ENCODE measurements around the gene TLE4. TPM values are rescaled to one million over a fixed set of nuclear protein-coding genes. Genes with fewer than 3 reads are reported as not detected.

The TLE4 gene
- total and polyA plus RNA-seq, 2 experiments from 2014 or later: 45.8 to 72.9 TPM

DNA sequence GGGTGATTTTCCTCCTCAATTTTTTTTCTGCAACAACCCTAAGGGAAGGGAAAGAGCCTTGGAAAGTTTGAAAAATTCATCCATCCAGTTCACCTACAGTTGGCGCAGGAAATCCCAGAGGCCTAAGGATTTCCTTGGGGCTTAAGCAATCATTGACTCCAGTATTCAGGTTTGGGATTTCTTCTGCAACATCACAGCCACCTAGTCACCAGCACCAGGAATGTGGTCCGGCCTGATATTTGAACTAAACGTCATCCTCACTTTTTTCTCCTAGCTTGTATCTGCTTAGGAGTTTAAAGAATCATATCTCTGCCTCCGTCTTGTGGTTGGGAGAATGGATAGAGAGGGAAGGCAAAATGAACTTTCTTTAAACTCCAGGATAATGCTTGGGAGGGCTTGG, 20.2 kb upstream of the TLE4 start:
- no peaks in the 10 kb centered on the region for H3K9me3 Mint-ChIP-seq
- H3K27me3 ChIP-seq (ENCODE audit: insufficient read depth): no peaks in the 10 kb centered on the region
- TF ChIP-seq CREB1 (CRISPR knock-in tag; IDR thresholded peaks at IDR 0.05; ENCODE audit: low read depth): no peak
- TF ChIP-seq ZNF331 (CRISPR knock-in tag; IDR thresholded peaks at IDR 0.05; ENCODE audit: low read depth): no peak
- TF ChIP-seq, protein P1, sequence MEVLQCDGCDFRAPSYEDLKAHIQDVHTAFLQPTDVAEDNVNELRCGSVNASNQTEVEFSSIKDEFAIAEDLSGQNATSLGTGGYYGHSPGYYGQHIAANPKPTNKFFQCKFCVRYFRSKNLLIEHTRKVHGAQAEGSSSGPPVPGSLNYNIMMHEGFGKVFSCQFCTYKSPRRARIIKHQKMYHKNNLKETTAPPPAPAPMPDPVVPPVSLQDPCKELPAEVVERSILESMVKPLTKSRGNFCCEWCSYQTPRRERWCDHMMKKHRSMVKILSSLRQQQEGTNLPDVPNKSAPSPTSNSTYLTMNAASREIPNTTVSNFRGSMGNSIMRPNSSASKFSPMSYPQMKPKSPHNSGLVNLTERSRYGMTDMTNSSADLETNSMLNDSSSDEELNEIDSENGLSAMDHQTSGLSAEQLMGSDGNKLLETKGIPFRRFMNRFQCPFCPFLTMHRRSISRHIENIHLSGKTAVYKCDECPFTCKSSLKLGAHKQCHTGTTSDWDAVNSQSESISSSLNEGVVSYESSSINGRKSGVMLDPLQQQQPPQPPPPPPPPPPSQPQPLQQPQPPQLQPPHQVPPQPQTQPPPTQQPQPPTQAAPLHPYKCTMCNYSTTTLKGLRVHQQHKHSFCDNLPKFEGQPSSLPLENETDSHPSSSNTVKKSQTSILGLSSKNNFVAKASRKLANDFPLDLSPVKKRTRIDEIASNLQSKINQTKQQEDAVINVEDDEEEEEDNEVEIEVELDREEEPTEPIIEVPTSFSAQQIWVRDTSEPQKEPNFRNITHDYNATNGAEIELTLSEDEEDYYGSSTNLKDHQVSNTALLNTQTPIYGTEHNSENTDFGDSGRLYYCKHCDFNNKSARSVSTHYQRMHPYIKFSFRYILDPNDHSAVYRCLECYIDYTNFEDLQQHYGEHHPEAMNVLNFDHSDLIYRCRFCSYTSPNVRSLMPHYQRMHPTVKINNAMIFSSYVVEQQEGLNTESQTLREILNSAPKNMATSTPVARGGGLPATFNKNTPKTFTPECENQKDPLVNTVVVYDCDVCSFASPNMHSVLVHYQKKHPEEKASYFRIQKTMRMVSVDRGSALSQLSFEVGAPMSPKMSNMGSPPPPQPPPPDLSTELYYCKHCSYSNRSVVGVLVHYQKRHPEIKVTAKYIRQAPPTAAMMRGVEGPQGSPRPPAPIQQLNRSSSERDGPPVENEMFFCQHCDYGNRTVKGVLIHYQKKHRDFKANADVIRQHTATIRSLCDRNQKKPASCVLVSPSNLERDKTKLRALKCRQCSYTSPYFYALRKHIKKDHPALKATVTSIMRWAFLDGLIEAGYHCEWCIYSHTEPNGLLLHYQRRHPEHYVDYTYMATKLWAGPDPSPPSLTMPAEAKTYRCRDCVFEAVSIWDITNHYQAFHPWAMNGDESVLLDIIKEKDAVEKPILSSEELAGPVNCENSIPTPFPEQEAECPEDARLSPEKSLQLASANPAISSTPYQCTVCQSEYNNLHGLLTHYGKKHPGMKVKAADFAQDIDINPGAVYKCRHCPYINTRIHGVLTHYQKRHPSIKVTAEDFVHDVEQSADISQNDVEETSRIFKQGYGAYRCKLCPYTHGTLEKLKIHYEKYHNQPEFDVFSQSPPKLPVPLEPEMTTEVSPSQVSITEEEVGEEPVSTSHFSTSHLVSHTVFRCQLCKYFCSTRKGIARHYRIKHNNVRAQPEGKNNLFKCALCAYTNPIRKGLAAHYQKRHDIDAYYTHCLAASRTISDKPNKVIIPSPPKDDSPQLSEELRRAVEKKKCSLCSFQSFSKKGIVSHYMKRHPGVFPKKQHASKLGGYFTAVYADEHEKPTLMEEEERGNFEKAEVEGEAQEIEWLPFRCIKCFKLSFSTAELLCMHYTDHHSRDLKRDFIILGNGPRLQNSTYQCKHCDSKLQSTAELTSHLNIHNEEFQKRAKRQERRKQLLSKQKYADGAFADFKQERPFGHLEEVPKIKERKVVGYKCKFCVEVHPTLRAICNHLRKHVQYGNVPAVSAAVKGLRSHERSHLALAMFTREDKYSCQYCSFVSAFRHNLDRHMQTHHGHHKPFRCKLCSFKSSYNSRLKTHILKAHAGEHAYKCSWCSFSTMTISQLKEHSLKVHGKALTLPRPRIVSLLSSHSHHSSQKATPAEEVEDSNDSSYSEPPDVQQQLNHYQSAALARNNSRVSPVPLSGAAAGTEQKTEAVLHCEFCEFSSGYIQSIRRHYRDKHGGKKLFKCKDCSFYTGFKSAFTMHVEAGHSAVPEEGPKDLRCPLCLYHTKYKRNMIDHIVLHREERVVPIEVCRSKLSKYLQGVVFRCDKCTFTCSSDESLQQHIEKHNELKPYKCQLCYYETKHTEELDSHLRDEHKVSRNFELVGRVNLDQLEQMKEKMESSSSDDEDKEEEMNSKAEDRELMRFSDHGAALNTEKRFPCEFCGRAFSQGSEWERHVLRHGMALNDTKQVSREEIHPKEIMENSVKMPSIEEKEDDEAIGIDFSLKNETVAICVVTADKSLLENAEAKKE (CRISPR knock-in tag; IDR thresholded peaks at IDR 0.05): no peak
- TF ChIP-seq NANOG (IDR thresholded peaks at IDR 0.05; ENCODE audit: borderline replicate concordance): no peak
- TF ChIP-seq JUNB (IDR thresholded peaks at IDR 0.05; ENCODE audit: unreplicated experiment): no peak
- TF ChIP-seq, protein P2, sequence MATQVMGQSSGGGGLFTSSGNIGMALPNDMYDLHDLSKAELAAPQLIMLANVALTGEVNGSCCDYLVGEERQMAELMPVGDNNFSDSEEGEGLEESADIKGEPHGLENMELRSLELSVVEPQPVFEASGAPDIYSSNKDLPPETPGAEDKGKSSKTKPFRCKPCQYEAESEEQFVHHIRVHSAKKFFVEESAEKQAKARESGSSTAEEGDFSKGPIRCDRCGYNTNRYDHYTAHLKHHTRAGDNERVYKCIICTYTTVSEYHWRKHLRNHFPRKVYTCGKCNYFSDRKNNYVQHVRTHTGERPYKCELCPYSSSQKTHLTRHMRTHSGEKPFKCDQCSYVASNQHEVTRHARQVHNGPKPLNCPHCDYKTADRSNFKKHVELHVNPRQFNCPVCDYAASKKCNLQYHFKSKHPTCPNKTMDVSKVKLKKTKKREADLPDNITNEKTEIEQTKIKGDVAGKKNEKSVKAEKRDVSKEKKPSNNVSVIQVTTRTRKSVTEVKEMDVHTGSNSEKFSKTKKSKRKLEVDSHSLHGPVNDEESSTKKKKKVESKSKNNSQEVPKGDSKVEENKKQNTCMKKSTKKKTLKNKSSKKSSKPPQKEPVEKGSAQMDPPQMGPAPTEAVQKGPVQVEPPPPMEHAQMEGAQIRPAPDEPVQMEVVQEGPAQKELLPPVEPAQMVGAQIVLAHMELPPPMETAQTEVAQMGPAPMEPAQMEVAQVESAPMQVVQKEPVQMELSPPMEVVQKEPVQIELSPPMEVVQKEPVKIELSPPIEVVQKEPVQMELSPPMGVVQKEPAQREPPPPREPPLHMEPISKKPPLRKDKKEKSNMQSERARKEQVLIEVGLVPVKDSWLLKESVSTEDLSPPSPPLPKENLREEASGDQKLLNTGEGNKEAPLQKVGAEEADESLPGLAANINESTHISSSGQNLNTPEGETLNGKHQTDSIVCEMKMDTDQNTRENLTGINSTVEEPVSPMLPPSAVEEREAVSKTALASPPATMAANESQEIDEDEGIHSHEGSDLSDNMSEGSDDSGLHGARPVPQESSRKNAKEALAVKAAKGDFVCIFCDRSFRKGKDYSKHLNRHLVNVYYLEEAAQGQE (IDR thresholded peaks at IDR 0.05; ENCODE audit: unreplicated experiment): no peak
- no peak for TF ChIP-seq STAT1 (IDR thresholded peaks at IDR 0.05; ENCODE audit: unreplicated experiment)
- no peak for TF ChIP-seq EZH2phosphoT487 (IDR thresholded peaks at IDR 0.05; ENCODE audit: unreplicated experiment)
- TF ChIP-seq EZH2 (IDR thresholded peaks at IDR 0.05; ENCODE audit: low read depth, unreplicated experiment): no peak
- TF ChIP-seq POLR2AphosphoS5 (IDR thresholded peaks at IDR 0.05; ENCODE audit: low read depth): no peak
- no peak for DNase-seq (ENCODE audit: low spot score)
- H3K4me3 Mint-ChIP-seq: no peak overlapping the region
- ATAC-seq: no peak
- no peaks in the 10 kb centered on the region for H4K20me1 ChIP-seq (replicated peaks; ENCODE audit: insufficient read depth)
- H3K4me1 ChIP-seq (ENCODE audit: insufficient read depth): no peaks in the 10 kb centered on the region
- H3K27ac ChIP-seq (ENCODE audit: low read depth): no peak overlapping the region
- no peak overlapping the region for H3K4me3 ChIP-seq
- peaks cover 3% of the 10 kb centered on the region for H3K27me3 Mint-ChIP-seq (ENCODE audit: insufficient read depth, low read depth, poor library complexity)
- no peak overlapping the region for H3K4me2 ChIP-seq
- H3K79me2 ChIP-seq (replicated peaks; ENCODE audit: insufficient read depth): no peaks in the 10 kb centered on the region
- H3K9me2 ChIP-seq (ENCODE audit: insufficient read depth): peaks cover 10% of the 10 kb centered on the region
- no peaks in the 10 kb centered on the region for H3K36me3 Mint-ChIP-seq (ENCODE audit: low read depth)
- H3K27ac Mint-ChIP-seq: no peak overlapping the region
- no peaks in the 10 kb centered on the region for H3F3A ChIP-seq (replicated peaks; ENCODE audit: low read depth)
- 0 out of 2 replicates have a peak overlapping the region, but pooled peaks have one; percentile 32 for H2AFZ ChIP-seq
- H3K36me3 ChIP-seq (ENCODE audit: insufficient read depth): no peaks in the 10 kb centered on the region
- no peaks in the 10 kb centered on the region for H3K4me1 Mint-ChIP-seq

All from GM23338 (cell line).